Ovary (tissue), 9 donors: ENCODE data around the gene RHBDF1. TPM values are rescaled to one million over a fixed set of nuclear protein-coding genes. Genes with fewer than 3 reads are reported as not detected.

Source experiments
- DNase-seq, 5 donors: peaks; one replicate each; pipeline ENCODE4 v3.0.0-alpha.2; 2019 to 2020
- H3K27ac ChIP-seq, 2 donors: fragments of 200-600 bp; one replicate each; pipeline versions ENCODE4 v1.5.1 to v1.8.0; 2019 to 2022
- H3K27me3 ChIP-seq: fragments of 200-600 bp; one replicate; pipeline ENCODE4 v1.8.0; 2022
- H3K36me3 ChIP-seq: fragments of 200-600 bp; sonication (generic); one replicate; pipeline ENCODE4 v1.5.1; 2019
- H3K4me1 ChIP-seq: one replicate; pipeline ENCODE4 v1.8.1; 2013; ENCODE audit warnings: mild to moderate bottlenecking, moderate library complexity; ENCODE audit not compliant: insufficient read depth
- H3K4me3 ChIP-seq: fragments of 200-600 bp; sonication (generic); one replicate; pipeline ENCODE4 v1.5.1; 2017
- H3K9me3 ChIP-seq, 2 donors: fragments of 200-600 bp in 1 of 2; sonication (generic) in 1 of 2; one replicate each; pipeline versions ENCODE4 v1.5.1 to v1.8.1; 2013 to 2019; ENCODE audit warnings: mild to moderate bottlenecking in 1 of 2, moderate library complexity in 1 of 2
- EP300 ChIP-seq: sonication (generic); formaldehyde crosslinking; IDR thresholded peaks from one replicate; pipeline ENCODE4 v1.6.1; 2017; ENCODE audit warnings: antibody characterized with exemption
- POLR2A ChIP-seq: fragments of 450-650 bp; IDR thresholded peaks from one replicate; pipeline ENCODE4 v1.6.1; 2017; ENCODE audit warnings: antibody characterized with exemption, mild to moderate bottlenecking, moderate library complexity
- WGBS, 3 donors: extraction: QIAGEN DNeasy Blood & Tissue Kit in 1 of 3; methylation state at CpG; one replicate each; pipeline versions ENCODE4 v1.1.5 to v1.1.7; 2013 to 2017; 5-methylcytosine and 5-hydroxymethylcytosine counted together
- intact Hi-C, 4 donors: fragments of 100-400 bp; cut with DNase I; formaldehyde crosslinking; loops; one replicate each; pipeline versions ENCODE4 v1.11.0 to v1.15.1; 2022 to 2023
- polyA plus RNA-seq, 2 donors: library from polyadenylated mRNA; stranded (reverse); fragments of 200-250 nt in 1 of 2; fragments of 350-450 nt in 1 of 2; fragmentation: Illumina TruSeq in 1 of 2; extraction: RNeasy Lipid Tissue Mini Kit (QIAGEN cat#74804) in 1 of 2; gene quantifications; one replicate each; pipeline ENCODE4 v1.2.3, GENCODE V29; 2013 to 2014
- total RNA-seq, 7 donors: library from RNA; depleted of rRNA in 2 of 7; stranded (reverse); fragments of >200 nt in 2 of 7; fragmentation: NEBNext Ultra II Directional in 3 of 7; extraction: Animal tissue kit (Norgen Biotek cat#: 25700) in 3 of 7; gene quantifications; one replicate each; pipeline versions ENCODE4 v1.1.0 to v1.2.4, GENCODE V29; 2016 to 2023
- TF ChIP-seq, protein P1 (sequence below), 3 donors: fragments of 450-650 bp in 2 of 3; fragments of 200-600 bp in 1 of 3; IDR thresholded peaks; one replicate each; pipeline versions ENCODE4 v1.5.1 to v1.8.0; 2016 to 2022; ENCODE audit warnings: antibody characterized with exemption in 3 of 3, mild to moderate bottlenecking in 1 of 3
- donor health status: DM: no; HTN: no; CAD: no; lungs with moderate emphysema.
- donor health status: DM: no; HTN: no; CAD: no.
- donor health status: Bipolar disorder and iron deficiency.
- donor health status: DM: yes; HTN: yes; CAD: no.
- donor health status: DM: no; HTN: no; CAD: no.
- donor health status: DM: yes; HTN: yes; CAD: no.

The RHBDF1 gene
- total and polyA plus RNA-seq, 9 donors = 10.9 to 76.0 (median 49.2) TPM

DNA sequence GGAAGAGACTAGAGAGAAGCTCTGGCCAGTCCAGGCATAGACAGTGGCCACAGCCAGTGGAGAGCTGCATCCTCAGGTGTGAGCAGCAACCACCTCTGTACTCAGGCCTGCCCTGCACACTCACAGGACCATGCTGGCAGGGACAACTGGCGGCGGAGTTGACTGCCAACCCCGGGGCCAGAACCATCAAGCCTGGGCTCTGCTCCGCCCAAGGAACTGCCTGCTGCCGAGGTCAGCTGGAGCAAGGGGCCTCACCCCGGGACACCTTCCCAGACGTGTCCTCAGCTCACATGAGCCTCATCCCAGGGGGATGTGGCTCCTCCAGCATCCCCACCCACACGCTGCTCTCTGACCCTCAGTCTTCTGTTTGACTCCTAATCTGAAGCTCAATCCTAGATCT, 3.2 kb downstream of the RHBDF1 start:
- Histone ChIP-seq H3K9me3 (no peaks in the 10 kb centered on the region), H3K27ac (no peak overlapping the region), H3K4me3 (no peak overlapping the region), H3K36me3 (no peaks in the 10 kb centered on the region), H3K4me1 (peaks cover 22% of the 10 kb centered on the region), H3K27me3 (no peaks in the 10 kb centered on the region)
- intact Hi-C loops = no loop called here
- TF ChIP-seq POLR2A (no peak), EP300 (no peak)
- TF ChIP-seq, protein P1, sequence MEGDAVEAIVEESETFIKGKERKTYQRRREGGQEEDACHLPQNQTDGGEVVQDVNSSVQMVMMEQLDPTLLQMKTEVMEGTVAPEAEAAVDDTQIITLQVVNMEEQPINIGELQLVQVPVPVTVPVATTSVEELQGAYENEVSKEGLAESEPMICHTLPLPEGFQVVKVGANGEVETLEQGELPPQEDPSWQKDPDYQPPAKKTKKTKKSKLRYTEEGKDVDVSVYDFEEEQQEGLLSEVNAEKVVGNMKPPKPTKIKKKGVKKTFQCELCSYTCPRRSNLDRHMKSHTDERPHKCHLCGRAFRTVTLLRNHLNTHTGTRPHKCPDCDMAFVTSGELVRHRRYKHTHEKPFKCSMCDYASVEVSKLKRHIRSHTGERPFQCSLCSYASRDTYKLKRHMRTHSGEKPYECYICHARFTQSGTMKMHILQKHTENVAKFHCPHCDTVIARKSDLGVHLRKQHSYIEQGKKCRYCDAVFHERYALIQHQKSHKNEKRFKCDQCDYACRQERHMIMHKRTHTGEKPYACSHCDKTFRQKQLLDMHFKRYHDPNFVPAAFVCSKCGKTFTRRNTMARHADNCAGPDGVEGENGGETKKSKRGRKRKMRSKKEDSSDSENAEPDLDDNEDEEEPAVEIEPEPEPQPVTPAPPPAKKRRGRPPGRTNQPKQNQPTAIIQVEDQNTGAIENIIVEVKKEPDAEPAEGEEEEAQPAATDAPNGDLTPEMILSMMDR (IDR thresholded peaks at IDR 0.05) = no peak
- 73 to 83% (median 79%) methylated on average over 8 of the region's 8 CpGs for WGBS, 3 donors
- DNase-seq = no peak

DNA sequence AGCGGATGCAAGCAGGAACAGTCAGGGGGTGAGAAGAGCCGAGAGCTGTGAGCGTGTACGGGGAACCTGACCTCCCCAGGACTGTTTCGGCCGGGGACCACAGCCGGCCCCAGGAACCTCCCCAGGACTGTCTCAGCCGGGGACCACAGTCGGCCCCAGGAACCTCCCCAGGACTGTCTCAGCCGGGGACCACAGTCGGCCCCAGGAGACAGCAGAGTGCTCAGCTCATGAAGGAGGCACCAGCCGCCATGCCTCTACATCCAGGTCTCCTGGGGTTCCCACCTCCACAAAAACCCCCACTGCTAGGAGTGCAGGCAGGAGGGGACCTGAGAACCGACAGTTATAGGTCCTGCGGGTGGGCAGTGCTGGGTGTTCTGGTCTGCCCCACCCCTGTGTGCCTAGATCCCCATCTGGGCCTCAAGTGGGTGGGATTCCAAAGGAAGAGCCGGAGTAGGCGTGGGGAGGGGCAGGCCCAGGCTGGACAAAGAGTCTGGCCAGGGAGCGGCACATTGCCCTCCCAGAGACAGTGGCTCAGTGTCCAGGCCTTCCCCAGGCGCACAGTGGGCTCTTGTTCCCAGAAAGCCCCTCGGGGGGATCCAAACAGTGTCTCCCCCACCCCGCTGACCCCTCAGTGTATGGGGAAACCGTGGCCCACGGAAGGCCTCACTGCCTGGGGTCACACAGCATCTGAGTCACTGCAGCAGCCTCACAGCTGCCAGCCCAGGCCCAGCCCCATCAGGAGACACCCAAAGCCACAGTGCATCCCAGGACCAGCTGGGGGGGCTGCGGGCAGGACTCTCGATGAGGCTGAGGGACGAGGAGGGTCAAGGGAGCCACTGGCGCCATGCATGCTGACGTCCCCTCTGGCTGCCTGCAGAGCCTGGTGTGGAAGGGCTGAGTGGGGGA, 4.3 kb downstream of the RHBDF1 start:
- no peaks in the 10 kb centered on the region for H3K27me3 ChIP-seq
- peaks cover 20% of the 10 kb centered on the region for H3K4me1 ChIP-seq
- no peaks in the 10 kb centered on the region for H3K9me3 ChIP-seq
- TF ChIP-seq, protein P1 (IDR thresholded peaks at IDR 0.05) = no peak
- TF ChIP-seq POLR2A (no peak), EP300 (no peak)
- no peak for DNase-seq
- 77 to 79% (median 78%) methylated on average over 26 to 27 of the region's 27 CpGs for WGBS, 3 donors
- H3K27ac ChIP-seq = no peak overlapping the region
- no peak overlapping the region for H3K4me3 ChIP-seq
- no peaks in the 10 kb centered on the region for H3K36me3 ChIP-seq
- intact Hi-C loops = loop anchor here in 3 of 4 donors (2.0 kb wide), 2 partner anchors 27 to 29 kb away; no protein-coding TSS in a partner anchor

DNA sequence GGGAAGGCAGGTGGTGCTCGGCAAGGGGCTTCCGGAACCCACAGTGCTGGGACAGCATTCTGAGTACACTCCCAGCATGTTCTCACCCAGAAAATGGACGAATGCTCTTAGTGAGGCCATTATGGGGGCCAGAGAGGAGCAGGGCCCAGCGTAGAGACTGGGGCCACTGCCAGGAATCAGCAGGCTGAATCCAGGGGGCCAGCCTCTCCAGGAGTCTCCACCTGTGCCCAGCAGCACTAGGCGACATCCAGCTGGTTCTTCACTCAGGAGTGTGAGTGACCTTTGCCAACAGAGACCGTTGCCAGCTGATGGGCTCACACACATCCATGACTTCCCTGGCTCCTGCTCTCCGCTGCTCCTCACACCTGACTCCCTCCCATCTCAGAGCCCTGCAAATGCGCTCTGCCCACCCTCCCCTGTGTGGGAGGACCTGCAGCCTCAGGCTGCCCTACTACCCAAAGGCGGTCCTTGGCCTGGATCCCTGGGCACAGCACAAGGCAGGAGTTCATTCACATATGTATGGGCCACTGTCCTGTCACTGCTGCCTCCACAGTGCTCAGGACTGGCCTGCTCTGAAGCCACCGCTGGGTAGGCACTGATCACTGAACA, 5.1 kb downstream of the RHBDF1 start:
- Histone ChIP-seq H3K4me1 (peaks cover 17% of the 10 kb centered on the region), H3K9me3 (no peaks in the 10 kb centered on the region), H3K27ac (peak overlapping the region in 1 of 2 donors; percentile 11), H3K36me3 (no peaks in the 10 kb centered on the region), H3K27me3 (no peaks in the 10 kb centered on the region), H3K4me3 (no peak overlapping the region)
- TF ChIP-seq EP300 = no peak
- TF ChIP-seq, protein P1 (IDR thresholded peaks at IDR 0.05) = no peak
- TF ChIP-seq POLR2A = no peak
- 73 to 78% (median 73%) methylated on average over 10 of the region's 10 CpGs for WGBS, 3 donors
- intact Hi-C loops = loop anchor here in 3 of 4 donors (2.0 kb wide), 2 partner anchors 28 to 30 kb away; no protein-coding TSS in a partner anchor
- peak in 1 of 5 donors; percentile 37 for DNase-seq

DNA sequence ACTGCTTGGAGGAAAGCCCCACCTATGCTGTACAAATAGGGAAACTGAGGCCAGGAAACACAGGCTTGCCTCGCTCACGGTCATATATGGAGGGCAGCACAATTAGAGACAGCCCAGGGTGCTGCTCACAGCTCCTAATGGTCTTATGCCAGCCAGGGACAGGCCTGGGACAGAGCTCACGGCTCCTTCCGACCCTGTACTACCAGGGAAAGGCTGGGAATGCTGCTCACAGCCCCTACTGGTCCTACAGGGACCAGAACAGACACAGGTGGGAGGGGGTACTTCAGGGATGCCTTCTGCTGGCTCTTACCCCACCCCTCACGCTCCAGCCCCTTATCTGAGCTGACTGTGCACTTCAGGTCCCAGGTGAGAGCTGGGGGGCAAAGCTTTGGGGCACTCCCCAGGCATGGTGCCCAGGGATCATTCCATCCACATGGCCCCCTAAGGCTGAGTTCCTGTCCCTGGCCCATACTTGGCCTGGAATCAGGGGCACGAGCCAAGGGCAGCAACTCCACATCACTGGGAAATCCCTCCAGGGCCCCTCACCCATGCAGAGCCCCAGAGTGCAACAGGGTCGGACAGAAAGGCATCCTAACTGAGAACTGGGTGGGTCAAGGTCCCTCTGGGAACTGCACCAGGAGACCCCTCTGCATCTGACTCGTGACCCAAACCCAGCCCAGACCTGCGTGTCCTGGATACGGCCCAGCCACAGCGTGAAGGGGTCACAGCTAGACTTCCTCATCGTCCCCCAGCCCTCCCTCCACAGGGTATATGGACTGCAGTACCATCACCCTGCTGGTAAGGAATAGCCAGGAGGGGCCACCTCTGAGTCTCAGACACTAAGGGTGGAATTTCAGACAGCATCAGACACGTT, 5.9 kb downstream of the RHBDF1 start:
- 78 to 85% (median 81%) methylated on average over 13 of the region's 13 CpGs for WGBS, 3 donors
- Histone ChIP-seq H3K4me3 (no peak overlapping the region), H3K27ac (peak overlapping the region in 1 of 2 donors; percentile 11), H3K4me1 (peaks cover 17% of the 10 kb centered on the region), H3K36me3 (no peaks in the 10 kb centered on the region), H3K27me3 (no peaks in the 10 kb centered on the region), H3K9me3 (no peaks in the 10 kb centered on the region)
- no peak for DNase-seq
- intact Hi-C loops = loop anchor here (1.0 to 2.0 kb wide), 3 partner anchors 28 to 31 kb away; no protein-coding TSS in a partner anchor
- TF ChIP-seq, protein P1 (IDR thresholded peaks at IDR 0.05) = no peak
- no peak for TF ChIP-seq EP300
- no peak for TF ChIP-seq POLR2A
